Small intestine (tissue), 16 donors: ENCODE measurements around the gene MAJIN. TPM values are rescaled to one million over a fixed set of nuclear protein-coding genes. Genes with fewer than 3 reads are reported as not detected.
A peak's percentile ranks its signal among the peaks of the same experiment; 100 is the strongest.

ENCODE experiments used
- DNase-seq, 2 donors: peaks; one replicate each; pipeline versions ENCODE4 v3.0.0 to v3.0.0-alpha.2; 2013
- FAIRE-seq: peaks from 2 replicates; lab custom pipeline; 2012; peaks lifted over from hg19 to GRCh38; lab: Jason Lieb, UNC
- H3K27ac ChIP-seq, 3 donors: one replicate each; pipeline ENCODE4 v1.5.1; 2013; ENCODE audit warnings: low read length in 2 of 3, mild to moderate bottlenecking in 2 of 3, control low read depth in 1 of 3, inconsistent platforms in 1 of 3, low read depth in 1 of 3, moderate library complexity in 1 of 3
- H3K27me3 ChIP-seq, 3 donors: one replicate each; pipeline ENCODE4 v1.6.1; 2013; ENCODE audit warnings: low read length in 3 of 3, inconsistent platforms in 1 of 3; ENCODE audit not compliant: control insufficient read depth in 3 of 3, insufficient read depth in 3 of 3
- H3K36me3 ChIP-seq, 3 donors: one replicate each; pipeline ENCODE4 v1.6.1; 2013; ENCODE audit warnings: low read length in 3 of 3, inconsistent platforms in 1 of 3, low read depth in 1 of 3, mild to moderate bottlenecking in 1 of 3, moderate library complexity in 1 of 3; ENCODE audit not compliant: control insufficient read depth in 3 of 3, insufficient read depth in 2 of 3
- H3K4me1 ChIP-seq, 3 donors: one replicate each; pipeline ENCODE4 v1.6.1; 2013; ENCODE audit warnings: low read length in 2 of 3, inconsistent platforms in 1 of 3, low read depth in 1 of 3, mild to moderate bottlenecking in 1 of 3, moderate library complexity in 1 of 3; ENCODE audit not compliant: control insufficient read depth in 3 of 3, insufficient read depth in 2 of 3
- H3K4me3 ChIP-seq, 3 donors: one replicate each; pipeline ENCODE4 v1.5.1; 2013; ENCODE audit warnings: low read length in 3 of 3, control low read depth in 1 of 3, inconsistent platforms in 1 of 3, low read depth in 1 of 3, mild to moderate bottlenecking in 1 of 3, moderate library complexity in 1 of 3
- H3K9me3 ChIP-seq, 2 donors: one replicate each; pipeline ENCODE4 v1.6.1; 2013; ENCODE audit warnings: low read depth in 1 of 2, low read length in 1 of 2; ENCODE audit not compliant: control insufficient read depth in 2 of 2, insufficient read depth in 1 of 2
- WGBS, 3 donors: extraction: QIAGEN DNeasy Blood & Tissue Kit; methylation state at CpG; one replicate each; pipeline ENCODE4 v1.1.7; 2013; 5-methylcytosine and 5-hydroxymethylcytosine counted together
- long read RNA-seq, 10 donors: transcript quantifications; one replicate each; lab custom pipeline, GENCODE V29; 2026
- polyA plus RNA-seq, 4 donors: library from polyadenylated mRNA; stranded (reverse) in 3 of 4; unstranded in 1 of 4; fragments of 200-250 nt in 3 of 4; fragments of 120-200 nt in 1 of 4; gene quantifications; one replicate each; pipeline versions ENCODE4 v1.2.1 to v1.2.3, GENCODE V29; 2013
- donor health status: healthy with polysubstance abuse.
- donor health status: control.
- donor health status: control.
- donor health status: Bipolar disorder and iron deficiency.
- donor health status: healthy.

The MAJIN gene
- under 1 TPM in 1 of 4 donors, not detected in 3; 0.25 TPM for polyA plus RNA-seq
- long read RNA-seq, donor 1 = 0 reads
- long read RNA-seq, donor 2 = 0 reads
- long read RNA-seq, donor 3 = 0 reads
- long read RNA-seq, donor 4 = 0 reads
- long read RNA-seq, donor 5 = 0 reads
- long read RNA-seq, donor 6 = 0 reads
- long read RNA-seq, donor 7 = 0 reads
- long read RNA-seq, donor 8 = 0 reads
- long read RNA-seq, donor 9 = 0 reads
- long read RNA-seq, donor 10 = 0 reads

DNA sequence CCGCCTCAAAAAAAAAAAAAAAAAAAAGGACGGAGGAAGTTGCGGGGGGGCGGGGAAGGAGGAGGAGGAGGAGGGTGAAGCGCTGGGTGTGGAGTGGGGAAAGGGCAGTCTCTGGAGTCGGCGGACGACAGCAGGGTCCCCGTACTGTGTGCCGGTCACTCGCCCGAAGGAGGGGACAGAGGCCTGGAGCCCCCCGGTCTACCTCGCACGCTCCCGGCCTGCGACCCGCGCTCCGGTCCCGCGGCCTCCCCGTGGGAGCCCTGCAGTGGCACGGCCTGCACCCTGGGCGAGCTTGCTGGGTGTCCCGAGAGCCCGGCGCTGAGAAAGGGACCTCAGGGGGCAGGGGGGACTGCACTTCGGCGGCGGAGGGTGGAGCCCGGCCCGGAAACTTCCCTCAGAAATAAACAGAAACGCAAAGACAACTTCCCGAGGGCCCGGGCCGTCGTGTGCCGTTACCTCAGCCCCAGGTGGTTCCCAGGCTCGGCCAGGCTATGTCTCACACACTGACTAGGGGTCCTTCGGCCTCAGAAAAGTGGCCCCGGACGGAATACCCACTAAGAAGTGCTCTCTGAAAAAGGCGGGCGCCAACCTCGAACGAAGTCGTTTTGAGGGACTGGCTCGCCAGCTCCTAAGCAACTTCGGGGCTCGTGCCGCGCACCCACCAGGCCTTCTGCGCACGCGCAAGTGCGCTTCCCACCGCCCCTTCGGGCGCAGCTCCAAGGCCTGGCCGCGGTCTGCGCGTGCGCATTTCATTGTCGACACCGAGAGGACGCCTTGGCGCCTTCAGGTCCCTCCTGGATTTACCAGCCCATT, at the start of gene MAJIN:
TSS of gene MAJIN (minus strand) at position 688 of the 813 bp plus-strand sequence. CDS start 12,703 bp downstream, outside the sequence.
- peak within 1 kb of the TSS in 2 of 3 donors; percentile 32 to 38 for H3K4me3 ChIP-seq

GRCh38 chr11:65021509-65021908, 49.6 kb upstream of the MAJIN start:
- Histone ChIP-seq H3K27ac (no peak overlapping the region), H3K27me3 (no peaks in the 10 kb centered on the region), H3K4me1 (peaks cover 0 to 18% (median 0%) of the 10 kb centered on the region in 3 donors), H3K9me3 (no peaks in the 10 kb centered on the region), H3K4me3 (no peak overlapping the region), H3K36me3 (peaks cover 0 to 50% (median 2%) of the 10 kb centered on the region in 3 donors)
- FAIRE-seq (no peak), DNase-seq (no peak)
- WGBS, 3 donors = 92 to 98% (median 94%) methylated on average over 8 to 11 of the region's 11 CpGs

More for the DNA sequence above, at the start of gene MAJIN:
- no peaks in the 10 kb centered on the region for H3K9me3 ChIP-seq
- H3K4me1 ChIP-seq = peaks cover 2 to 13% (median 3%) of the 10 kb centered on the region in 3 donors
- FAIRE-seq (no peak), DNase-seq (peak; percentile 86 to 94)
- peak within 1 kb of the TSS in 1 of 3 donors; percentile 72 for H3K27ac ChIP-seq
- peaks cover 0 to 9% (median 0%) of the 10 kb centered on the region in 3 donors for H3K27me3 ChIP-seq
- no peaks in the 10 kb centered on the region for H3K36me3 ChIP-seq
- WGBS, 3 donors = 21 to 27% (median 24%) methylated on average over 65 to 69 of the region's 69 CpGs

- Histone ChIP-seq H3K9me3 (no peaks in the 10 kb centered on the region), H3K4me3 (no peak overlapping the region), H3K4me1 (peaks cover 0 to 18% (median 0%) of the 10 kb centered on the region in 3 donors), H3K27ac (no peak overlapping the region), H3K27me3 (no peaks in the 10 kb centered on the region), H3K36me3 (peaks cover 0 to 53% (median 2%) of the 10 kb centered on the region in 3 donors)
- no peak for FAIRE-seq
- no peak for DNase-seq
- 67 to 85% (median 80%) methylated on average over 3 of the region's 3 CpGs for WGBS, 3 donors
Observed at GRCh38 chr11:65021003-65021402, 49.1 kb upstream of the MAJIN start.

DNA sequence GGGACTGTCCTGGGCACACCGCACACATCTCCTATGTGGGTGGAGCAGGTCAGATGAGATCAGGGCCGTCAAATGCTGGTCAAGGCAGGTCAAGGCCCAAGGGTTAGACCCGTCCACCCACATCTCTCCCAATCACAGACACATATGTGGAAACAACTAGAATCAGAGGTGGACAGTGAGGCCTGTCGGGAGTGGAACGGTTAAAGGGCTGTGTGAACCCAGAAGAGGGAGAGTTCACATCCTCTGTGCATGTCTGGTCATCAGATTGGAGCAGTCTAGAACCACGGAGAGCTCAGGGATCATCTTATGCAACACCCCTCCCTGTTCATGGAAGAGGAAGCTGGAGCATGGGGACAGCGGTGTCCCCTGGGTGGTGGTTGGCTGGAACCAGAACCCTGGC, 47.9 kb upstream of the MAJIN start:
- H3K9me3 ChIP-seq = no peaks in the 10 kb centered on the region
- 79 to 86% (median 80%) methylated on average over 7 of the region's 7 CpGs for WGBS, 3 donors
- peaks cover 0 to 21% (median 0%) of the 10 kb centered on the region in 3 donors for H3K4me1 ChIP-seq
- no peak for DNase-seq
- H3K36me3 ChIP-seq = peaks cover 0 to 51% (median 2%) of the 10 kb centered on the region in 3 donors
- no peaks in the 10 kb centered on the region for H3K27me3 ChIP-seq
- H3K27ac ChIP-seq = no peak overlapping the region
- H3K4me3 ChIP-seq = no peak overlapping the region
- no peak for FAIRE-seq

GRCh38 chr11:65017937-65018336, 46.0 kb upstream of the MAJIN start:
- Histone ChIP-seq H3K36me3 (peaks cover 0 to 51% (median 2%) of the 10 kb centered on the region in 3 donors), H3K9me3 (no peaks in the 10 kb centered on the region), H3K4me3 (no peak overlapping the region), H3K27ac (no peak overlapping the region), H3K27me3 (no peaks in the 10 kb centered on the region), H3K4me1 (peaks cover 0 to 15% (median 0%) of the 10 kb centered on the region in 3 donors)
- WGBS, 3 donors = 96 to 98% (median 96%) methylated on average over 6 of the region's 6 CpGs
- DNase-seq = no peak
- no peak for FAIRE-seq

- H3K27ac ChIP-seq = no peak overlapping the region
- peaks cover 0 to 15% (median 0%) of the 10 kb centered on the region in 3 donors for H3K4me1 ChIP-seq
- no peak for FAIRE-seq
- peaks cover 0 to 44% (median 2%) of the 10 kb centered on the region in 3 donors for H3K36me3 ChIP-seq
- no peak overlapping the region for H3K4me3 ChIP-seq
- WGBS, 3 donors = 78 to 83% (median 81%) methylated on average over 4 of the region's 4 CpGs
- no peak for DNase-seq
- no peaks in the 10 kb centered on the region for H3K9me3 ChIP-seq
- peaks cover 0 to 2% (median 0%) of the 10 kb centered on the region in 3 donors for H3K27me3 ChIP-seq
Observed at GRCh38 chr11:65016705-65017104, 44.8 kb upstream of the MAJIN start.

GRCh38 chr11:65014726-65015227, 42.9 kb upstream of the MAJIN start:
- Histone ChIP-seq H3K4me3 (peak overlapping the region; percentile 45 to 98 (median 76)), H3K27ac (peak overlapping the region; percentile 97 to 100 (median 98)), H3K9me3 (no peaks in the 10 kb centered on the region), H3K27me3 (peaks cover 0 to 2% (median 0%) of the 10 kb centered on the region in 3 donors), H3K36me3 (peaks cover 0 to 26% (median 2%) of the 10 kb centered on the region in 3 donors), H3K4me1 (peaks cover 0 to 15% (median 0%) of the 10 kb centered on the region in 3 donors)
- 29 to 31% (median 30%) methylated on average over 23 of the region's 23 CpGs for WGBS, 3 donors
- DNase-seq = no peak
- no peak for FAIRE-seq
